ENCODE results near the gene IDH3A. TPM values are rescaled to one million over a fixed set of nuclear protein-coding genes. Genes with fewer than 3 reads are reported as not detected.

Gene IDH3A
- total RNA-seq, 1 experiment from 2014 or later: 115 TPM

- Histone ChIP-seq H3K9me3 (ENCODE audit: control insufficient read depth in 1 of 2, insufficient read depth in 1 of 2, low read depth in 1 of 2, low read length in 2 of 2) (peaks cover 0 to 5% of the 10 kb centered on the region in 2 experiments; a peak in 1 of 4 replicates), H3K36me3 (ENCODE audit: control insufficient read depth in 1 of 2, insufficient read depth in 2 of 2, low read length in 2 of 2) (peaks cover 9 to 26% of the 10 kb centered on the region in 2 experiments), H4K20me1 (ENCODE audit: insufficient read depth) (no peaks in the 10 kb centered on the region), H3K27me3 (ENCODE audit: insufficient read depth, low read length) (no peaks in the 10 kb centered on the region), H3K27ac (ENCODE audit: low read depth, low read length) (no peak overlapping the region), H3K4me3 (replicated peaks in 1 of 2; ENCODE audit: low read depth in 1 of 2, low read length in 2 of 2) (no peak overlapping the region), H3K9ac (ENCODE audit: low read length) (no peak overlapping the region), H3K4me1 (ENCODE audit: control insufficient read depth in 1 of 2, insufficient read depth in 2 of 2, low read length in 2 of 2) (no peaks in the 10 kb centered on the region), H3K79me2 (ENCODE audit: insufficient read depth, low read length) (no peaks in the 10 kb centered on the region), H3K4me2 (ENCODE audit: low read length) (no peak overlapping the region), H3K9me2 (ENCODE audit: insufficient read depth) (no peaks in the 10 kb centered on the region), H2AFZ (ENCODE audit: low read depth, low read length, poor library complexity, severe bottlenecking) (no peak overlapping the region)
- ATAC-seq (no peak), DNase-seq (ENCODE audit: low read depth, low spot score) (no peak)
- BruUV-seq (replicated peaks): no TSS peak
- ChIA-PET POLR2A (no interaction called here), CTCF (no interaction called here), RAD21 (ENCODE audit: low non-redundant PET in 1 of 2, low total read pairs in 2 of 2, uncharacterized antibody in 2 of 2, unreplicated experiment in 2 of 2) (no interaction called here)
- intact Hi-C loops (cut with micrococcal nuclease): no loop called here
- TF ChIP-seq CTCF (IDR thresholded peaks at IDR 0.05 in 2 of 3, conservative IDR thresholded peaks at IDR 0.05 in 1 of 3; ENCODE audit: borderline replicate concordance in 1 of 3, insufficient read depth in 1 of 3, low read depth in 2 of 3, low read length in 2 of 3): no peak
- TF ChIP-seq, protein P1, sequence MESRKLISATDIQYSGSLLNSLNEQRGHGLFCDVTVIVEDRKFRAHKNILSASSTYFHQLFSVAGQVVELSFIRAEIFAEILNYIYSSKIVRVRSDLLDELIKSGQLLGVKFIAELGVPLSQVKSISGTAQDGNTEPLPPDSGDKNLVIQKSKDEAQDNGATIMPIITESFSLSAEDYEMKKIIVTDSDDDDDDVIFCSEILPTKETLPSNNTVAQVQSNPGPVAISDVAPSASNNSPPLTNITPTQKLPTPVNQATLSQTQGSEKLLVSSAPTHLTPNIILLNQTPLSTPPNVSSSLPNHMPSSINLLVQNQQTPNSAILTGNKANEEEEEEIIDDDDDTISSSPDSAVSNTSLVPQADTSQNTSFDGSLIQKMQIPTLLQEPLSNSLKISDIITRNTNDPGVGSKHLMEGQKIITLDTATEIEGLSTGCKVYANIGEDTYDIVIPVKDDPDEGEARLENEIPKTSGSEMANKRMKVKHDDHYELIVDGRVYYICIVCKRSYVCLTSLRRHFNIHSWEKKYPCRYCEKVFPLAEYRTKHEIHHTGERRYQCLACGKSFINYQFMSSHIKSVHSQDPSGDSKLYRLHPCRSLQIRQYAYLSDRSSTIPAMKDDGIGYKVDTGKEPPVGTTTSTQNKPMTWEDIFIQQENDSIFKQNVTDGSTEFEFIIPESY (IDR thresholded peaks at IDR 0.05; ENCODE audit: extremely low read depth, insufficient replicate concordance, low read length): no peak
- no peak for TF ChIP-seq RAD21 (IDR thresholded peaks at IDR 0.05; ENCODE audit: low read depth)
- no peak for TF ChIP-seq POLR2AphosphoS5 (IDR thresholded peaks at IDR 0.05; ENCODE audit: low read depth, low read length)
- no peak for TF ChIP-seq EZH2phosphoT487 (IDR thresholded peaks at IDR 0.05; ENCODE audit: borderline replicate concordance)
- no peak for TF ChIP-seq EGR1 (IDR thresholded peaks at IDR 0.05; ENCODE audit: low read depth)
- TF ChIP-seq CEBPB (IDR thresholded peaks at IDR 0.05; ENCODE audit: low read depth): no peak
- no peak for TF ChIP-seq SP1 (IDR thresholded peaks at IDR 0.05; ENCODE audit: low read depth)
- TF ChIP-seq ZFX (IDR thresholded peaks at IDR 0.05): no peak
- no peak for TF ChIP-seq SRF (IDR thresholded peaks at IDR 0.05; ENCODE audit: low read depth)
- no peak for TF ChIP-seq YY1 (IDR thresholded peaks at IDR 0.05; ENCODE audit: extremely low read depth, insufficient replicate concordance, low read depth, low read length)
- TF ChIP-seq, protein P2, sequence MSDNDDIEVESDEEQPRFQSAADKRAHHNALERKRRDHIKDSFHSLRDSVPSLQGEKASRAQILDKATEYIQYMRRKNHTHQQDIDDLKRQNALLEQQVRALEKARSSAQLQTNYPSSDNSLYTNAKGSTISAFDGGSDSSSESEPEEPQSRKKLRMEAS (IDR thresholded peaks at IDR 0.05): no peak
- no peak for TF ChIP-seq TCF7L2 (IDR thresholded peaks at IDR 0.05; ENCODE audit: borderline replicate concordance, extremely low read depth, insufficient read depth, insufficient read length)
- TF ChIP-seq ZNF274 (IDR thresholded peaks at IDR 0.05; ENCODE audit: low read depth, low read length): no peak
- TF ChIP-seq JUND (IDR thresholded peaks at IDR 0.05): no peak
- TF ChIP-seq, protein P3, sequence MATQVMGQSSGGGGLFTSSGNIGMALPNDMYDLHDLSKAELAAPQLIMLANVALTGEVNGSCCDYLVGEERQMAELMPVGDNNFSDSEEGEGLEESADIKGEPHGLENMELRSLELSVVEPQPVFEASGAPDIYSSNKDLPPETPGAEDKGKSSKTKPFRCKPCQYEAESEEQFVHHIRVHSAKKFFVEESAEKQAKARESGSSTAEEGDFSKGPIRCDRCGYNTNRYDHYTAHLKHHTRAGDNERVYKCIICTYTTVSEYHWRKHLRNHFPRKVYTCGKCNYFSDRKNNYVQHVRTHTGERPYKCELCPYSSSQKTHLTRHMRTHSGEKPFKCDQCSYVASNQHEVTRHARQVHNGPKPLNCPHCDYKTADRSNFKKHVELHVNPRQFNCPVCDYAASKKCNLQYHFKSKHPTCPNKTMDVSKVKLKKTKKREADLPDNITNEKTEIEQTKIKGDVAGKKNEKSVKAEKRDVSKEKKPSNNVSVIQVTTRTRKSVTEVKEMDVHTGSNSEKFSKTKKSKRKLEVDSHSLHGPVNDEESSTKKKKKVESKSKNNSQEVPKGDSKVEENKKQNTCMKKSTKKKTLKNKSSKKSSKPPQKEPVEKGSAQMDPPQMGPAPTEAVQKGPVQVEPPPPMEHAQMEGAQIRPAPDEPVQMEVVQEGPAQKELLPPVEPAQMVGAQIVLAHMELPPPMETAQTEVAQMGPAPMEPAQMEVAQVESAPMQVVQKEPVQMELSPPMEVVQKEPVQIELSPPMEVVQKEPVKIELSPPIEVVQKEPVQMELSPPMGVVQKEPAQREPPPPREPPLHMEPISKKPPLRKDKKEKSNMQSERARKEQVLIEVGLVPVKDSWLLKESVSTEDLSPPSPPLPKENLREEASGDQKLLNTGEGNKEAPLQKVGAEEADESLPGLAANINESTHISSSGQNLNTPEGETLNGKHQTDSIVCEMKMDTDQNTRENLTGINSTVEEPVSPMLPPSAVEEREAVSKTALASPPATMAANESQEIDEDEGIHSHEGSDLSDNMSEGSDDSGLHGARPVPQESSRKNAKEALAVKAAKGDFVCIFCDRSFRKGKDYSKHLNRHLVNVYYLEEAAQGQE (IDR thresholded peaks at IDR 0.05; ENCODE audit: low read depth): no peak
Observed at GRCh38 chr15:78174401-78174800, 25.2 kb downstream of the IDH3A start.
